ENCODE results near the gene HEG1.

Gene HEG1

GRCh38 chr3:125014570-125015179 lies 41.1 kb downstream of the HEG1 start:
- no peak for DNase-seq (ENCODE audit: low spot score)

- no peak for DNase-seq (ENCODE audit: low spot score)
These were observed 42.7 kb downstream of the HEG1 start for GRCh38 chr3:125013095-125013494.

- DNase-seq (ENCODE audit: low spot score) = no peak
These were observed 43.9 kb downstream of the HEG1 start for GRCh38 chr3:125011941-125012340.

GRCh38 chr3:125010393-125010792 lies 45.4 kb downstream of the HEG1 start:
- no peak for DNase-seq (ENCODE audit: low spot score)

GRCh38 chr3:125008766-125009165 lies 47.0 kb downstream of the HEG1 start:
- DNase-seq (ENCODE audit: low spot score) = no peak

GRCh38 chr3:125006291-125006731 lies 49.5 kb downstream of the HEG1 start:
- no peak for DNase-seq (ENCODE audit: low spot score)

- DNase-seq (ENCODE audit: low spot score) = no peak
These were observed 50.1 kb downstream of the HEG1 start for GRCh38 chr3:125005676-125006075.

GRCh38 chr3:125005222-125005621 lies 50.6 kb downstream of the HEG1 start:
- DNase-seq (ENCODE audit: low spot score) = no peak

- DNase-seq (ENCODE audit: low spot score) = no peak
These were observed 51.8 kb downstream of the HEG1 start for GRCh38 chr3:125003859-125004595.

- DNase-seq (ENCODE audit: low spot score) = no peak
These were observed 52.4 kb downstream of the HEG1 start for GRCh38 chr3:125003369-125003853.

- no peak for DNase-seq (ENCODE audit: low spot score)
These were observed 53.1 kb downstream of the HEG1 start for GRCh38 chr3:125002414-125003368.

- no peak for DNase-seq (ENCODE audit: low spot score)
These were observed 54.0 kb downstream of the HEG1 start for GRCh38 chr3:125001557-125002413.

GRCh38 chr3:125000661-125001060 lies 55.1 kb downstream of the HEG1 start:
- no peak for DNase-seq (ENCODE audit: low spot score)

- no peak for DNase-seq (ENCODE audit: low spot score)
These were observed 55.8 kb downstream of the HEG1 start for GRCh38 chr3:124999897-125000435.

GRCh38 chr3:124999317-124999716 lies 56.5 kb downstream of the HEG1 start:
- DNase-seq (ENCODE audit: low spot score) = no peak

- DNase-seq (ENCODE audit: low spot score) = no peak
These were observed 57.6 kb downstream of the HEG1 start for GRCh38 chr3:124998247-124998630.

GRCh38 chr3:124997303-124998246 lies 58.2 kb downstream of the HEG1 start:
- no peak for DNase-seq (ENCODE audit: low spot score)

- peak; percentile 53 for DNase-seq (ENCODE audit: low spot score)
These were observed 60.3 kb downstream of the HEG1 start for GRCh38 chr3:124995460-124995994.

- no peak for DNase-seq (ENCODE audit: low spot score)
These were observed 62.3 kb downstream of the HEG1 start for GRCh38 chr3:124993466-124993865.

GRCh38 chr3:124992041-124992440 lies 63.8 kb downstream of the HEG1 start:
- DNase-seq (ENCODE audit: low spot score) = no peak

Data from CD4-positive, alpha-beta T cell treated with Interleukin-2 at 100 ng/mL for 4 hours (primary cell).